ENCODE measurements around the gene GCGR. TPM values are rescaled to one million over a fixed set of nuclear protein-coding genes. Genes with fewer than 3 reads are reported as not detected.

GCGR gene
- polyA plus RNA-seq, 1 donor (not counting 4 experiments of a cell fraction or from before 2014, with no cell fraction given): not detected

DNA sequence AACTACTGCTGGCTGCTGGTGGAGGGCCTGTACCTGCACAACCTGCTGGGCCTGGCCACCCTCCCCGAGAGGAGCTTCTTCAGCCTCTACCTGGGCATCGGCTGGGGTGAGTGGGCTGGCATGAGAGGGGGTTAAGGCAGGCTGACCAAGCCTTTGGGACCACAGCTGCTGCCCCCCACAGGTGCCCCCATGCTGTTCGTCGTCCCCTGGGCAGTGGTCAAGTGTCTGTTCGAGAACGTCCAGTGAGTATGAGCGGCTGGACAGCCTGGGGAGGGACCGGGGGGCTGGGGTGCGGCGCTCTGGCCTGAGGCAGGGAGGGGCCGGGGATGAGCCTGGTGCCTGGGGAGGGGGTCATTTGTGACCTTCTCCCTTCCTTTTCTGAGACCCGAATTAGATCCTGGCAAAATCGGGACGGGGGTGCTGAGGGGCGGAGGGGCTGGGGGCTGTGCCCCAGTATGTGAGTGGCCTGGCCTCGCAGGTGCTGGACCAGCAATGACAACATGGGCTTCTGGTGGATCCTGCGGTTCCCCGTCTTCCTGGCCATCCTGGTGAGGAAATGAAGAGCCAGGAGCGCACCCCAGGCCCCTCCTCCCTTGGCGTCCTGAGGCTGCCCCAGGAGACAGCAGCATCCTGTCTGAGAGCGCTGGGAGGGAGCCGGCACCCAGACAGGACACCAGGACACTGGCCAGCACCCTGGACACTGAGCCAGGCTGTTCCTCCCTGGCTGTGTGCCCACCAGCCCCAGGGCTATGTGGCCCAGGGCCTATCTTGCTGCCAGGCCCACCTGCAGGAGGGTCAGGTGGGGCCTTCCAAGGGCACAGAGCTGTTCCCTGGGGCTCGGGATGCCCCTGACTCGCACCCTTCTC, 8.0 kb downstream of the GCGR start:
- TF ChIP-seq, protein P1, sequence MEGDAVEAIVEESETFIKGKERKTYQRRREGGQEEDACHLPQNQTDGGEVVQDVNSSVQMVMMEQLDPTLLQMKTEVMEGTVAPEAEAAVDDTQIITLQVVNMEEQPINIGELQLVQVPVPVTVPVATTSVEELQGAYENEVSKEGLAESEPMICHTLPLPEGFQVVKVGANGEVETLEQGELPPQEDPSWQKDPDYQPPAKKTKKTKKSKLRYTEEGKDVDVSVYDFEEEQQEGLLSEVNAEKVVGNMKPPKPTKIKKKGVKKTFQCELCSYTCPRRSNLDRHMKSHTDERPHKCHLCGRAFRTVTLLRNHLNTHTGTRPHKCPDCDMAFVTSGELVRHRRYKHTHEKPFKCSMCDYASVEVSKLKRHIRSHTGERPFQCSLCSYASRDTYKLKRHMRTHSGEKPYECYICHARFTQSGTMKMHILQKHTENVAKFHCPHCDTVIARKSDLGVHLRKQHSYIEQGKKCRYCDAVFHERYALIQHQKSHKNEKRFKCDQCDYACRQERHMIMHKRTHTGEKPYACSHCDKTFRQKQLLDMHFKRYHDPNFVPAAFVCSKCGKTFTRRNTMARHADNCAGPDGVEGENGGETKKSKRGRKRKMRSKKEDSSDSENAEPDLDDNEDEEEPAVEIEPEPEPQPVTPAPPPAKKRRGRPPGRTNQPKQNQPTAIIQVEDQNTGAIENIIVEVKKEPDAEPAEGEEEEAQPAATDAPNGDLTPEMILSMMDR (optimal IDR thresholded peaks at IDR 0.05 in 1 of 3, IDR thresholded peaks at IDR 0.05 in 1 of 3, conservative IDR thresholded peaks at IDR 0.05 in 1 of 3; ENCODE audit: extremely low read depth in 1 of 3, insufficient read depth in 2 of 3, low read length in 3 of 3): no peak
- no peak for TF ChIP-seq EZH2 (IDR thresholded peaks at IDR 0.05; ENCODE audit: low read length)
- peaks cover 26% of the 10 kb centered on the region for H3K27me3 ChIP-seq (ENCODE audit: control insufficient read depth, extremely low read depth, insufficient read depth, low read length)
- no peaks in the 10 kb centered on the region for H3K9me1 ChIP-seq (ENCODE audit: control insufficient read depth, extremely low read depth, insufficient read depth, low read length)
- no peaks in the 10 kb centered on the region for H3K4me1 ChIP-seq (ENCODE audit: control insufficient read depth, extremely low read depth, insufficient read depth, low read length)
- no peaks in the 10 kb centered on the region for H4K20me1 ChIP-seq (ENCODE audit: control insufficient read depth, extremely low read depth, insufficient read depth, low read length)
- dilution Hi-C loops (cut with MboI; ENCODE audit: extremely low pct_ligation_motif_present, low sequenced_read_pairs): no loop called here
- H2AFZ ChIP-seq (ENCODE audit: control insufficient read depth, low read length): no peak overlapping the region
- no peak overlapping the region for H3K4me2 ChIP-seq (ENCODE audit: control insufficient read depth, extremely low read depth, insufficient read depth, low read depth, low read length)
- FAIRE-seq (no peak), DNase-seq (ENCODE audit: low read depth, low spot score) (no peak)
- no peaks in the 10 kb centered on the region for H3K9me3 ChIP-seq (ENCODE audit: control insufficient read depth, low read depth, low read length)
- H3K9ac ChIP-seq (ENCODE audit: control insufficient read depth, extremely low read depth, insufficient read depth, low read length): no peak overlapping the region
- no peak overlapping the region for H3K27ac ChIP-seq (ENCODE audit: control insufficient read depth, insufficient read depth, low read length)
- no peaks in the 10 kb centered on the region for H3K36me3 ChIP-seq (ENCODE audit: control insufficient read depth in 2 of 2, extremely low read depth in 1 of 2, insufficient read depth in 2 of 2, low read length in 2 of 2)
- no peaks in the 10 kb centered on the region for H3K79me2 ChIP-seq (ENCODE audit: control insufficient read depth, insufficient read depth, low read length)
- no peak overlapping the region for H3K4me3 ChIP-seq (ENCODE audit: control insufficient read depth in 2 of 3, extremely low read depth in 1 of 3, insufficient read depth in 2 of 3, low read depth in 1 of 3, low read length in 3 of 3)

GRCh38 chr17:81812571-81813370, 8.8 kb downstream of the GCGR start:
- H3K9me1 ChIP-seq (ENCODE audit: control insufficient read depth, extremely low read depth, insufficient read depth, low read length): no peaks in the 10 kb centered on the region
- no peak for FAIRE-seq
- dilution Hi-C loops (cut with MboI; ENCODE audit: extremely low pct_ligation_motif_present, low sequenced_read_pairs): no loop called here

More at GRCh38 chr17:81812571-81813370, 8.8 kb downstream of the GCGR start:
- Histone ChIP-seq H3K27me3 (ENCODE audit: control insufficient read depth, extremely low read depth, insufficient read depth, low read length) (peaks cover 23% of the 10 kb centered on the region), H4K20me1 (ENCODE audit: control insufficient read depth, extremely low read depth, insufficient read depth, low read length) (no peaks in the 10 kb centered on the region), H3K4me2 (ENCODE audit: control insufficient read depth, extremely low read depth, insufficient read depth, low read depth, low read length) (no peak overlapping the region), H3K9me3 (ENCODE audit: control insufficient read depth, low read depth, low read length) (no peaks in the 10 kb centered on the region), H2AFZ (ENCODE audit: control insufficient read depth, low read length) (no peak overlapping the region), H3K4me3 (ENCODE audit: control insufficient read depth in 2 of 3, extremely low read depth in 1 of 3, insufficient read depth in 2 of 3, low read depth in 1 of 3, low read length in 3 of 3) (no peak overlapping the region), H3K9ac (ENCODE audit: control insufficient read depth, extremely low read depth, insufficient read depth, low read length) (no peak overlapping the region), H3K4me1 (ENCODE audit: control insufficient read depth, extremely low read depth, insufficient read depth, low read length) (no peaks in the 10 kb centered on the region), H3K27ac (ENCODE audit: control insufficient read depth, insufficient read depth, low read length) (no peak overlapping the region), H3K79me2 (ENCODE audit: control insufficient read depth, insufficient read depth, low read length) (no peaks in the 10 kb centered on the region), H3K36me3 (ENCODE audit: control insufficient read depth in 2 of 2, extremely low read depth in 1 of 2, insufficient read depth in 2 of 2, low read length in 2 of 2) (no peaks in the 10 kb centered on the region)
- no peak for DNase-seq (ENCODE audit: low read depth, low spot score)
- TF ChIP-seq EZH2 (IDR thresholded peaks at IDR 0.05; ENCODE audit: low read length): no peak
- TF ChIP-seq, protein P1 (optimal IDR thresholded peaks at IDR 0.05 in 1 of 3, IDR thresholded peaks at IDR 0.05 in 1 of 3, conservative IDR thresholded peaks at IDR 0.05 in 1 of 3; ENCODE audit: extremely low read depth in 1 of 3, insufficient read depth in 2 of 3, low read length in 3 of 3): no peak

Measured in keratinocyte (primary cell).